K562 (cell line): Measurements from ENCODE around the gene HOXB5. TPM values are rescaled to one million over a fixed set of nuclear protein-coding genes. Genes with fewer than 3 reads are reported as not detected.

ENCODE experiments used
- ATF7 ChIP-seq: fragments of 450-650 bp; IDR thresholded peaks from 2 replicates; pipeline ENCODE4 v1.7.1; 2014; ENCODE audit warnings: mild to moderate bottlenecking, moderate library complexity
- CREB3L1 ChIP-seq: fragments of 450-650 bp; IDR thresholded peaks from 2 replicates; pipeline ENCODE4 v1.6.1; 2014; ENCODE audit warnings: low read depth, mild to moderate bottlenecking, moderate library complexity, borderline replicate concordance
- DEAF1 ChIP-seq: fragments of 450-650 bp; formaldehyde crosslinking; IDR thresholded peaks from 2 replicates; pipeline ENCODE4 v1.4.0; 2020; ENCODE audit warnings: mild to moderate bottlenecking, moderate library complexity
- ETV6 ChIP-seq, 3 experiments: fragments of 150-350 bp in 1 of 3; sonication (generic) in 1 of 3; formaldehyde crosslinking in 1 of 3; IDR thresholded peaks; 2 replicates each; pipeline versions ENCODE4 v1.6.1 to v1.8.0; 2014 to 2022; ENCODE audit warnings: borderline replicate concordance in 2 of 3, low read depth in 2 of 3, antibody characterized with exemption in 1 of 3, low read length in 1 of 3, mild to moderate bottlenecking in 1 of 3, missing genetic modification reagents in 1 of 3
- HBP1 ChIP-seq: fragments of 450-650 bp; formaldehyde crosslinking; IDR thresholded peaks from 2 replicates; pipeline ENCODE4 v1.4.0; 2022; ENCODE audit warnings: missing genetic modification characterization
- HLTF ChIP-seq: fragments of 450-650 bp; IDR thresholded peaks from 2 replicates; pipeline ENCODE4 v1.6.1; 2016
- JUND ChIP-seq, 2 experiments: IDR thresholded peaks; 2 replicates in 1 of 2; 3 replicates in 1 of 2; pipeline ENCODE4 v1.6.1; 2011; ENCODE audit warnings: borderline replicate concordance in 2 of 2, low read depth in 2 of 2, low read length in 2 of 2, improper control_type of control experiment in 1 of 2, missing biosample characterization in 1 of 2, missing genetic modification characterization in 1 of 2, missing genetic modification reagents in 1 of 2
- MIER1 ChIP-seq: fragments of 450-650 bp; IDR thresholded peaks from 2 replicates; pipeline ENCODE4 v1.6.1; 2016; ENCODE audit warnings: antibody characterized with exemption, mild to moderate bottlenecking, low read depth
- POLR2G ChIP-seq: fragments of 200-400 bp; formaldehyde crosslinking; IDR thresholded peaks from 2 replicates; pipeline ENCODE4 v1.6.1; 2017; ENCODE audit warnings: low read depth, mild to moderate bottlenecking, antibody characterized with exemption, low read length, moderate library complexity
- SETDB1 ChIP-seq: IDR thresholded peaks from one replicate; pipeline ENCODE4 v1.6.1; 2012; ENCODE audit warnings: low read length, control low read depth, inconsistent platforms
- SMC3 ChIP-seq: conservative IDR thresholded peaks from 2 replicates; pipeline ENCODE4 v1.6.1; 2011; ENCODE audit warnings: low read depth, low read length, improper control_type of control experiment; ENCODE audit not compliant: insufficient read depth
- SP2 ChIP-seq: IDR thresholded peaks from 2 replicates; pipeline ENCODE4 v1.6.1; 2011; ENCODE audit warnings: mild to moderate bottlenecking, low read depth, low read length, moderate library complexity; ENCODE audit not compliant: poor library complexity, severe bottlenecking; ENCODE audit errors: extremely low read depth
- TCF7L2 ChIP-seq: fragments of 150-350 bp; IDR thresholded peaks from 2 replicates; pipeline ENCODE4 v1.6.1; 2016; ENCODE audit warnings: low read depth, mild to moderate bottlenecking, low read length, moderate library complexity
- VEZF1 ChIP-seq: fragments of 200-800 bp; sonication (Bioruptor generic); IDR thresholded peaks from 2 replicates; pipeline ENCODE4 v1.6.1; 2017; ENCODE audit warnings: missing genetic modification characterization, missing compliant biosample characterization
- ZBTB33 ChIP-seq: sonication (generic); formaldehyde crosslinking; IDR thresholded peaks from 2 replicates; pipeline ENCODE4 v1.8.1; 2023; ENCODE audit warnings: mild to moderate bottlenecking, missing genetic modification reagents
- ZFP30 ChIP-seq: fragments of 250-450 bp; sonication (Bioruptor Pico); IDR thresholded peaks from 2 replicates; pipeline ENCODE4 v1.8.0; 2022; ENCODE audit warnings: moderate library complexity, mild to moderate bottlenecking, inconsistent platforms, borderline replicate concordance
- ZNF239 ChIP-seq: fragments of 250-450 bp; sonication (Bioruptor Pico); IDR thresholded peaks from 2 replicates; pipeline ENCODE4 v1.4.0; 2020; ENCODE audit warnings: mild to moderate bottlenecking
- ZNF644 ChIP-seq: fragments of 200-800 bp; sonication (Bioruptor generic); IDR thresholded peaks from 2 replicates; pipeline ENCODE4 v1.6.1; 2016; ENCODE audit warnings: low read depth, missing genetic modification characterization, missing compliant biosample characterization
- polyA plus RNA-seq, 8 experiments: library from polyadenylated mRNA; depleted of rRNA in 4 of 8; stranded (reverse) in 5 of 8; unstranded in 3 of 8; fragments of >200 nt; fragmentation: Nextera tagmentation in 2 of 8; fragmentation: Illumina TruSeq in 1 of 8; extraction: Ambion mirVana in 2 of 8; extraction: Trizol in 1 of 8; gene quantifications; 2 replicates each; pipeline versions ENCODE4 v1.2.1 to v1.2.3, GENCODE V29; 2011 to 2014; ENCODE audit warnings: inconsistent platforms in 1 of 8, missing spikeins in 1 of 8
- total RNA-seq, 7 experiments: library from RNA; depleted of rRNA in 6 of 7; stranded (reverse); fragments of >200 nt in 6 of 7; fragmentation: Illumina TruSeq in 2 of 7; extraction: Trizol in 2 of 7; gene quantifications; 2 replicates each; pipeline versions ENCODE4 v1.2.1 to v1.2.3, GENCODE V29; 2011 to 2021; ENCODE audit warnings: low replicate concordance in 1 of 7

The HOXB5 gene
- total and polyA plus RNA-seq, 9 of the 15 experiments (the other 6 are each of a cell fraction or from before 2014, with no cell fraction given): 0.24 to 2.7 (median 0.65) TPM

- TF ChIP-seq DEAF1 (CRISPR knock-in tag) (peak; percentile 59; the same call in 1 of the 2 replicates), MIER1 (no peak), CREB3L1 (no peak), ZNF239 (CRISPR knock-in tag) (no peak), SMC3 (peak; percentile 97), ETV6 (IDR thresholded peaks at IDR 0.05; ENCODE audit: borderline replicate concordance in 1 of 2, low read depth in 2 of 2, low read length in 1 of 2) (no peak), ETV6 (CRISPR knock-in tag; IDR thresholded peaks at IDR 0.05; ENCODE audit: borderline replicate concordance) (no peak), SETDB1 (no peak), TCF7L2 (no peak), ZNF644 (tag) (no peak), VEZF1 (CRISPR knock-in tag) (peak; percentile 85), SP2 (no peak), ATF7 (0 out of 2 replicates have a peak, but pooled peaks have one; percentile 18), JUND (IDR thresholded peaks at IDR 0.05; ENCODE audit: borderline replicate concordance, low read depth, low read length) (0 out of 2 replicates have a peak, but pooled peaks have one; percentile 28), JUND (tag; IDR thresholded peaks at IDR 0.05; ENCODE audit: borderline replicate concordance, low read depth, low read length) (no peak), ZBTB33 (CRISPR knock-in tag) (peak; percentile 97), HLTF (no peak), HBP1 (CRISPR knock-in tag) (no peak), POLR2G (no peak), ZFP30 (CRISPR knock-in tag) (no peak)
Observed at GRCh38 chr17:48593840-48594537, 410 bp upstream of the HOXB5 start (continued).
